ENCODE measurements around the gene DUSP22. TPM values are rescaled to one million over a fixed set of nuclear protein-coding genes. Genes with fewer than 3 reads are reported as not detected.
"Not testable (repeated sequence)": the region's sequence is repeated elsewhere in the genome, so short reads cannot be mapped to it uniquely, and the experiment has no call there.

Gene DUSP22
- total and polyA plus RNA-seq, 8 donors: 27.3 to 48.8 (median 33.7) TPM

GRCh38 chr6:282867-283416 lies 9.3 kb upstream of the DUSP22 start:
- no peaks in the 10 kb centered on the region for H3K27me3 ChIP-seq
- DNase-seq (no peak), ATAC-seq (no peak)
- H3K4me3 ChIP-seq: no peak overlapping the region
- no peak overlapping the region for H3K27ac ChIP-seq
- H3K9me3 ChIP-seq: no peaks in the 10 kb centered on the region
- no peaks in the 10 kb centered on the region for H3K36me3 ChIP-seq
- intact Hi-C loops (cut with DNase I): no loop called here
- no peak for TF ChIP-seq CTCF (IDR thresholded peaks at IDR 0.05)
- no peaks in the 10 kb centered on the region for H3K4me1 ChIP-seq

GRCh38 chr6:284486-284885 lies 7.8 kb upstream of the DUSP22 start:
- no peaks in the 10 kb centered on the region for H3K27me3 ChIP-seq
- H3K4me3 ChIP-seq: no peak overlapping the region
- H3K36me3 ChIP-seq: no peaks in the 10 kb centered on the region
- H3K9me3 ChIP-seq: no peaks in the 10 kb centered on the region
- intact Hi-C loops (cut with DNase I): no loop called here
- H3K4me1 ChIP-seq: peaks cover 0 to 13% of the 10 kb centered on the region in 2 donors
- no peak for TF ChIP-seq CTCF (IDR thresholded peaks at IDR 0.05)
- no peak for DNase-seq
- no peak overlapping the region for H3K27ac ChIP-seq
- no peak for ATAC-seq

- Histone ChIP-seq H3K9me3 (no peaks in the 10 kb centered on the region), H3K4me3 (no peak overlapping the region), H3K27ac (no peak overlapping the region), H3K4me1 (peaks cover 0 to 13% of the 10 kb centered on the region in 2 donors), H3K36me3 (no peaks in the 10 kb centered on the region), H3K27me3 (no peaks in the 10 kb centered on the region)
- no peak for TF ChIP-seq CTCF (IDR thresholded peaks at IDR 0.05)
- no peak for ATAC-seq
- intact Hi-C loops (cut with DNase I): no loop called here
- no peak for DNase-seq
Observed at GRCh38 chr6:285030-285771, 7.1 kb upstream of the DUSP22 start.

GRCh38 chr6:285902-286301 lies 6.4 kb upstream of the DUSP22 start:
- ATAC-seq; H3K27me3 ChIP-seq; H3K27ac ChIP-seq; H3K36me3 ChIP-seq; DNase-seq; H3K9me3 ChIP-seq; intact Hi-C loops (cut with DNase I); H3K4me3 ChIP-seq: not testable (repeated sequence)
- H3K4me1 ChIP-seq: peaks cover 0 to 14% of the 10 kb centered on the region in 2 donors

GRCh38 chr6:286681-287488 lies 5.4 kb upstream of the DUSP22 start:
- Histone ChIP-seq H3K27ac (no peak overlapping the region), H3K4me3 (no peak overlapping the region), H3K36me3 (no peaks in the 10 kb centered on the region), H3K4me1 (peaks cover 0 to 21% of the 10 kb centered on the region in 2 donors), H3K27me3 (no peaks in the 10 kb centered on the region), H3K9me3 (no peaks in the 10 kb centered on the region)
- no peak for ATAC-seq
- intact Hi-C loops (cut with DNase I): no loop called here
- TF ChIP-seq CTCF (IDR thresholded peaks at IDR 0.05): no peak
- DNase-seq: no peak
